ENCODE measurements around the gene RNF135.

Gene RNF135

DNA sequence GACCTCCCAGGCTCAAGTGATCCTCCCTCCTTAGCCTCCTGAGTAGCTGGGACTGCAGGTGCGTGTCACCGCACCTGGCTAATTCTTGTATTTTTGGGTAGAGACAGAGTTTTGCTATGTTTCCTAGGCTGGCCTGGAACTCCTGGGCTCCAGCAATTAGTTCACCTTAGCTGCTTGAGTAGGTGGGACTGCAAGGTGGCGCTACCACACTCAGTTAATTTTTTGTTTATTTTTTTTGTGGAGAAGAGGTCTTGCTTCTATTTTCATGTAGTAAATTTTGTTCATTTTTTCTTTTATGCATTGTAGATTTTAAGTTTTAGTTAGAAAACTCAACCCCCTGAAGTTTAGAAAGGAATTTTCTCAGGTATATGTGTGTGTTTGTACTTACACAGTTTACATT, 21.7 kb downstream of the RNF135 start:
- in situ Hi-C loops (cut with MboI; ENCODE audit: low pct_unique_long_range_greater_than_20kb, low sequenced_read_pairs, unreplicated experiment), result no loop called here
- DNase-seq (ENCODE audit: low spot score), result no peak
- TF ChIP-seq, protein P1, sequence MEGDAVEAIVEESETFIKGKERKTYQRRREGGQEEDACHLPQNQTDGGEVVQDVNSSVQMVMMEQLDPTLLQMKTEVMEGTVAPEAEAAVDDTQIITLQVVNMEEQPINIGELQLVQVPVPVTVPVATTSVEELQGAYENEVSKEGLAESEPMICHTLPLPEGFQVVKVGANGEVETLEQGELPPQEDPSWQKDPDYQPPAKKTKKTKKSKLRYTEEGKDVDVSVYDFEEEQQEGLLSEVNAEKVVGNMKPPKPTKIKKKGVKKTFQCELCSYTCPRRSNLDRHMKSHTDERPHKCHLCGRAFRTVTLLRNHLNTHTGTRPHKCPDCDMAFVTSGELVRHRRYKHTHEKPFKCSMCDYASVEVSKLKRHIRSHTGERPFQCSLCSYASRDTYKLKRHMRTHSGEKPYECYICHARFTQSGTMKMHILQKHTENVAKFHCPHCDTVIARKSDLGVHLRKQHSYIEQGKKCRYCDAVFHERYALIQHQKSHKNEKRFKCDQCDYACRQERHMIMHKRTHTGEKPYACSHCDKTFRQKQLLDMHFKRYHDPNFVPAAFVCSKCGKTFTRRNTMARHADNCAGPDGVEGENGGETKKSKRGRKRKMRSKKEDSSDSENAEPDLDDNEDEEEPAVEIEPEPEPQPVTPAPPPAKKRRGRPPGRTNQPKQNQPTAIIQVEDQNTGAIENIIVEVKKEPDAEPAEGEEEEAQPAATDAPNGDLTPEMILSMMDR (IDR thresholded peaks at IDR 0.05; ENCODE audit: extremely low read depth, insufficient read depth, missing control alignments), result no peak

DNA sequence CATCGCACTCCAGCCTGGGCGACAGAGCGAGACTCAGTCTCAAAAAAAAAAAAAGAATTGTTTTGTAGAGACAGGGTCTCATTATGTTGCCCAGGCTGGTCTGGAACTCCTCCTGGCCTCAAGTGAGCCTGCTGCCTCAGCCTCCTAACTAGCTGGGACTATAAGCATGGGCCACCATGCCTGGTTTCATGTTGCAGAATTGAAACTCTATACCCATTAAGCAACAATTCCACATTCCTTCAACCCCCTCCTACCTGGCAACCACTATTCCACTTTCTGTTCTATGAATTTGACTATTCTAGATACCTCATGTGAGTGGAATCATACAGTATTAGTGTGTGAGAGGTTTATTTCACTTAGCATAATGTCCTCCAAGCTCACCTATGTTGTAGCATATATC, 24.5 kb downstream of the RNF135 start:
- DNase-seq (ENCODE audit: low spot score), result no peak
- TF ChIP-seq, protein P1 (IDR thresholded peaks at IDR 0.05; ENCODE audit: extremely low read depth, insufficient read depth, missing control alignments), result no peak
- in situ Hi-C loops (cut with MboI; ENCODE audit: low pct_unique_long_range_greater_than_20kb, low sequenced_read_pairs, unreplicated experiment), result no loop called here

GRCh38 chr17:30996486-30996885, 25.6 kb downstream of the RNF135 start:
- DNase-seq (ENCODE audit: low spot score), result no peak
- TF ChIP-seq, protein P1 (IDR thresholded peaks at IDR 0.05; ENCODE audit: extremely low read depth, insufficient read depth, missing control alignments), result no peak
- in situ Hi-C loops (cut with MboI; ENCODE audit: low pct_unique_long_range_greater_than_20kb, low sequenced_read_pairs, unreplicated experiment), result no loop called here

- in situ Hi-C loops (cut with MboI; ENCODE audit: low pct_unique_long_range_greater_than_20kb, low sequenced_read_pairs, unreplicated experiment), result no loop called here
- DNase-seq (ENCODE audit: low spot score), result no peak
- TF ChIP-seq, protein P1 (IDR thresholded peaks at IDR 0.05; ENCODE audit: extremely low read depth, insufficient read depth, missing control alignments), result no peak
These were observed 26.4 kb downstream of the RNF135 start for GRCh38 chr17:30997270-30997669.

- no peak for DNase-seq (ENCODE audit: low spot score)
- in situ Hi-C loops (cut with MboI; ENCODE audit: low pct_unique_long_range_greater_than_20kb, low sequenced_read_pairs, unreplicated experiment), result no loop called here
- TF ChIP-seq, protein P1 (IDR thresholded peaks at IDR 0.05; ENCODE audit: extremely low read depth, insufficient read depth, missing control alignments), result no peak
These were observed 27.0 kb downstream of the RNF135 start for GRCh38 chr17:30997842-30998241.

GRCh38 chr17:31002047-31002446, 31.2 kb downstream of the RNF135 start:
- no peak for DNase-seq (ENCODE audit: low spot score)
- in situ Hi-C loops (cut with MboI; ENCODE audit: low pct_unique_long_range_greater_than_20kb, low sequenced_read_pairs, unreplicated experiment), result no loop called here
- TF ChIP-seq, protein P1 (IDR thresholded peaks at IDR 0.05; ENCODE audit: extremely low read depth, insufficient read depth, missing control alignments), result no peak
